ENCODE measurements around the gene HMG20A. TPM values are rescaled to one million over a fixed set of nuclear protein-coding genes. Genes with fewer than 3 reads are reported as not detected.

The HMG20A gene
- total and polyA plus RNA-seq, 2 experiments from 2014 or later, result 17.8 to 57.8 TPM

DNA sequence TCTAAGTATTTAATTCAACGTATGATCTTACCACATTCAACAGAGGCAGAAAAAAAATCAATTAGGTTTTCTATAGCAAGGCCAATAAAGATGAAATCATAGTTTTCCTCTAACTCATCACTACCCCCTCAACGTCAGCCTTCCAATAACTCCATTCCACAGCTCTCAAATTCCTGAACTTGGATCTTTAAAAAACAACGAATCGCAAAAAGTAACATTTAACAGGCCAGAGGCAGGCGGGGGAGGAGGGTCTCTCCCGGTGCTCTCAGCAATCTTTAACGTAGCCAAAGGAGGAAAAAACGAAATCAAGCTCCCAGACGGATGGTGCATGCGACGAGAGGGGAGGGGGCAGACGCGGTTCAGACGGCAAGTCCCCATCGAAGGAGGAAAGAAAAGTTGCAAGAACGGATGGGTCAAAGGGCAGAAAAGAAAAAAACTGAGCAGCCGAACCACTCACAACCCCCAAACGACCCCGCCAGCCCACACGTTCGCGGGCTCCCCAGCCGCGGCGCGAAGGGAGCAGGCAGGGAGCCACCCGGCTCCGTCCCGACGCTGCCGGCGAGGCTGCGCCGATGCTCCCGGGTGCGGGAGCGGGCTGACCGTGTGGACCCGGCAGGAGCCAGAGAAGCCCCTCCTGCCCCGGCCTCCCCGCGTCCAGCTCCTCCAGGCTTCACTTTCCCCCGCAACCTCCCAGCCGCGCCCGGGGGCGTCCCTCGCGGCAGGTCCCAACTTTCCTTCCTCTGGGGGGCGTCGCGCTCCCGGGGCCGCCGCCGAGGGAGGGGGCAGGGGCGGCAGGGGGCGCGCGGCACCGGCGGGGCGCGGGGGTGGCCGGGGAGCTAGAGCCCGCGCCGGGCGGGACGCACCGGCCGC, 1.5 kb upstream of the HMG20A start:
- H3K4me1 Mint-ChIP-seq, result peaks cover 38% of the 10 kb centered on the region
- DNase-seq (ENCODE audit: low spot score), result peak; percentile 70
- peak overlapping the region; percentile 89 for H3K4me2 ChIP-seq
- peaks cover 17% of the 10 kb centered on the region for H3K27me3 ChIP-seq (ENCODE audit: insufficient read depth)
- H3K4me3 ChIP-seq, result peak overlapping the region; percentile 63
- H4K20me1 ChIP-seq (replicated peaks; ENCODE audit: insufficient read depth), result peaks cover 20% of the 10 kb centered on the region; the same call in 1 of the 2 replicates
- no peak overlapping the region for H2AFZ ChIP-seq
- H3K79me2 ChIP-seq (replicated peaks; ENCODE audit: insufficient read depth), result peaks cover 80% of the 10 kb centered on the region
- no peak overlapping the region for H3K27ac ChIP-seq (ENCODE audit: low read depth)
- peaks cover 3% of the 10 kb centered on the region; the same call in 1 of the 3 replicates for H3K36me3 Mint-ChIP-seq (ENCODE audit: low read depth)
- no peaks in the 10 kb centered on the region; the same call in 2 of the 3 replicates for H3K9me3 Mint-ChIP-seq
- H3K9me2 ChIP-seq (ENCODE audit: insufficient read depth), result no peaks in the 10 kb centered on the region
- H3K27me3 Mint-ChIP-seq (ENCODE audit: insufficient read depth, low read depth, poor library complexity), result peaks cover 11% of the 10 kb centered on the region
- no peaks in the 10 kb centered on the region for H3F3A ChIP-seq (replicated peaks; ENCODE audit: low read depth)
- peaks cover 49% of the 10 kb centered on the region for H3K4me1 ChIP-seq (ENCODE audit: insufficient read depth)
- H3K36me3 ChIP-seq (ENCODE audit: insufficient read depth), result no peaks in the 10 kb centered on the region
- ATAC-seq, result peak; percentile 20
- H3K27ac Mint-ChIP-seq, result peak overlapping the region; percentile 68
- TF ChIP-seq, protein P1, sequence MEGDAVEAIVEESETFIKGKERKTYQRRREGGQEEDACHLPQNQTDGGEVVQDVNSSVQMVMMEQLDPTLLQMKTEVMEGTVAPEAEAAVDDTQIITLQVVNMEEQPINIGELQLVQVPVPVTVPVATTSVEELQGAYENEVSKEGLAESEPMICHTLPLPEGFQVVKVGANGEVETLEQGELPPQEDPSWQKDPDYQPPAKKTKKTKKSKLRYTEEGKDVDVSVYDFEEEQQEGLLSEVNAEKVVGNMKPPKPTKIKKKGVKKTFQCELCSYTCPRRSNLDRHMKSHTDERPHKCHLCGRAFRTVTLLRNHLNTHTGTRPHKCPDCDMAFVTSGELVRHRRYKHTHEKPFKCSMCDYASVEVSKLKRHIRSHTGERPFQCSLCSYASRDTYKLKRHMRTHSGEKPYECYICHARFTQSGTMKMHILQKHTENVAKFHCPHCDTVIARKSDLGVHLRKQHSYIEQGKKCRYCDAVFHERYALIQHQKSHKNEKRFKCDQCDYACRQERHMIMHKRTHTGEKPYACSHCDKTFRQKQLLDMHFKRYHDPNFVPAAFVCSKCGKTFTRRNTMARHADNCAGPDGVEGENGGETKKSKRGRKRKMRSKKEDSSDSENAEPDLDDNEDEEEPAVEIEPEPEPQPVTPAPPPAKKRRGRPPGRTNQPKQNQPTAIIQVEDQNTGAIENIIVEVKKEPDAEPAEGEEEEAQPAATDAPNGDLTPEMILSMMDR (conservative IDR thresholded peaks at IDR 0.05; ENCODE audit: low read depth in 2 of 2), result peak in 1 of 2 experiments; percentile 52; a peak in 2 of 4 replicates
- TF ChIP-seq JUNB (IDR thresholded peaks at IDR 0.05; ENCODE audit: unreplicated experiment), result no peak
- peak overlapping the region; percentile 93 for H3K4me3 Mint-ChIP-seq

DNA sequence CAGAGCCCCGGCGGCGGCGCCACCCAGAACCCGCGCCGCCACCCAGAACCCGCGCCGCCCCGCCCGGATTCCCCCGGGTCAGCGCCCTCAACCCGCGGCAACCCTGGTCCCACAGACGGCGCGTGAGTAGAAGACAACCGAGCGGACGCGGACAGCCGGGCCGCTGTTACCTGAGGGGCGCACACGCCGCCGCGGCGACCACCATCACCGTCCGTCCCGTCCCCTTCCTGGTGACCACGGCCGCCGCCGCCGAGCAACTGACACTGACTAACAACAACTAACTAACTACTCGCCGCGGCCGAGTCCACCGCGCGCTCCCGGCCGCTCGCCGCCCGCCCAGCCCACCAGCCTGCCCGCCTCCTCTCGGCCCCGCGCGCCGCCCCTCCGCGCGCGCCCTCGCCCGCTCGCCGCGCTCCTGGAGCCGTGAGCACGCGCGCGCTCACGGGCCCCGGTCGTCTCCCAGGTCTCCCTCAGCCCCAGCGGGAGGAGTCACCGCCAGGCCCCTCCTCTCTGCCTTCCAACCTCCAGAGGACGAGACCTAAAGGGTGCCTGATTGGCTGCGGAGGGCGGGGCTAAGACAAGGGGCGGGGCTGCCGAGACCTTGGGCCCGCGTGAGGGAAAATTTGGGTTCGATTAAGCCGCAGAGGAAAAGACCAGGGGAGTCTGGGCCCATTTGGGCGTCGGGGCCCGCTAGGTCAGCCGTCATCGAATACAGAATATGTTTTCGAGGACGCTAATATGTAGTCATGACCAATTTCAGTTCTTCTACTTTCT, 665 bp upstream of the HMG20A start, which contains the start of gene PEAK1:
TSS of gene PEAK1 (minus strand) at position 269 of the 774 bp plus-strand sequence. CDS start 238,178 bp downstream, outside the sequence.
- Mint-ChIP-seq H3K27me3 (ENCODE audit: insufficient read depth, low read depth, poor library complexity) (peaks cover 11% of the 10 kb centered on the region), H3K4me3 (peak within 1 kb of the TSS; percentile 95), H3K27ac (peak within 1 kb of the TSS; percentile 99), H3K4me1 (peaks cover 46% of the 10 kb centered on the region), H3K36me3 (ENCODE audit: low read depth) (peaks cover 3% of the 10 kb centered on the region; the same call in 1 of the 3 replicates), H3K9me3 (no peaks in the 10 kb centered on the region; the same call in 2 of the 3 replicates)
- TF ChIP-seq POLR2AphosphoS5 (IDR thresholded peaks at IDR 0.05; ENCODE audit: low read depth) (peak; percentile 66), JUNB (IDR thresholded peaks at IDR 0.05; ENCODE audit: unreplicated experiment) (no peak)
- DNase-seq (ENCODE audit: low spot score), result peak; percentile 99
- Histone ChIP-seq H3K4me3 (peak within 1 kb of the TSS; percentile 63), H3K27ac (ENCODE audit: low read depth) (peak within 1 kb of the TSS; percentile 93), H4K20me1 (replicated peaks; ENCODE audit: insufficient read depth) (peaks cover 20% of the 10 kb centered on the region; the same call in 1 of the 2 replicates), H3K79me2 (replicated peaks; ENCODE audit: insufficient read depth) (peaks cover 80% of the 10 kb centered on the region), H3K27me3 (ENCODE audit: insufficient read depth) (peaks cover 17% of the 10 kb centered on the region), H3K36me3 (ENCODE audit: insufficient read depth) (no peaks in the 10 kb centered on the region), H3K4me1 (ENCODE audit: insufficient read depth) (peaks cover 52% of the 10 kb centered on the region), H3K9me2 (ENCODE audit: insufficient read depth) (no peaks in the 10 kb centered on the region), H3F3A (replicated peaks; ENCODE audit: low read depth) (no peaks in the 10 kb centered on the region), H3K4me2 (peak within 1 kb of the TSS; percentile 90), H2AFZ (peak within 1 kb of the TSS; percentile 28)
- ATAC-seq, result peak; percentile 89

DNA sequence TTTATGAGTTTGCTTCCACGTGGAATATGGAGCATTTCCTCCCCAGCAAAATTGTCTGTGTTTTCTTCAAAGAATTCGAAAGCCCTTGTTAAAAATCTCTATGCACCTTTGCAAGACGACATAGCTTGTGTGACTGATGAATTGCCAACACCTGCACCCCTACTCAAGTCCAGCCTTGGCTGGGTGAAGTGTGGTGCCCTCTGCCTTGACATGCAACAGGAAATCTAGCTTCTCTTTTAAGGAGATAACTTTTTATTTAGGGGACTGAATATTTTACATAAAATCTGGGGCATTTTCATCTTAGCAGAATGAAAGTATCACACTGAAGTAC, 647 bp downstream of the HMG20A start:
- no peaks in the 10 kb centered on the region for H3K9me2 ChIP-seq (ENCODE audit: insufficient read depth)
- peak overlapping the region; percentile 99 for H3K27ac Mint-ChIP-seq
- H3K27me3 ChIP-seq (ENCODE audit: insufficient read depth), result peaks cover 17% of the 10 kb centered on the region
- DNase-seq (ENCODE audit: low spot score) (peak; percentile 40), ATAC-seq (no peak)
- no peaks in the 10 kb centered on the region for H3F3A ChIP-seq (replicated peaks; ENCODE audit: low read depth)
- H3K36me3 ChIP-seq (ENCODE audit: insufficient read depth), result no peaks in the 10 kb centered on the region
- no peaks in the 10 kb centered on the region; the same call in 2 of the 3 replicates for H3K9me3 Mint-ChIP-seq
- H2AFZ ChIP-seq, result no peak overlapping the region; the same call in 1 of the 2 replicates
- peaks cover 81% of the 10 kb centered on the region for H3K79me2 ChIP-seq (replicated peaks; ENCODE audit: insufficient read depth)
- peak overlapping the region; percentile 93 for H3K27ac ChIP-seq (ENCODE audit: low read depth)
- H3K27me3 Mint-ChIP-seq (ENCODE audit: insufficient read depth, low read depth, poor library complexity), result peaks cover 11% of the 10 kb centered on the region
- H3K4me3 ChIP-seq, result peak overlapping the region; percentile 63
- H3K4me3 Mint-ChIP-seq, result peak overlapping the region; percentile 95
- H3K4me2 ChIP-seq, result peak overlapping the region; percentile 90
- peaks cover 3% of the 10 kb centered on the region; the same call in 1 of the 3 replicates for H3K36me3 Mint-ChIP-seq (ENCODE audit: low read depth)
- peaks cover 48% of the 10 kb centered on the region for H3K4me1 Mint-ChIP-seq
- H3K4me1 ChIP-seq (ENCODE audit: insufficient read depth), result peaks cover 41% of the 10 kb centered on the region
- H4K20me1 ChIP-seq (replicated peaks; ENCODE audit: insufficient read depth), result peaks cover 19% of the 10 kb centered on the region; the same call in 1 of the 2 replicates
- no peak for TF ChIP-seq ZNF114 (CRISPR knock-in tag; IDR thresholded peaks at IDR 0.05)
- TF ChIP-seq ZNF331 (CRISPR knock-in tag; IDR thresholded peaks at IDR 0.05; ENCODE audit: low read depth), result no peak
- TF ChIP-seq, protein P2, sequence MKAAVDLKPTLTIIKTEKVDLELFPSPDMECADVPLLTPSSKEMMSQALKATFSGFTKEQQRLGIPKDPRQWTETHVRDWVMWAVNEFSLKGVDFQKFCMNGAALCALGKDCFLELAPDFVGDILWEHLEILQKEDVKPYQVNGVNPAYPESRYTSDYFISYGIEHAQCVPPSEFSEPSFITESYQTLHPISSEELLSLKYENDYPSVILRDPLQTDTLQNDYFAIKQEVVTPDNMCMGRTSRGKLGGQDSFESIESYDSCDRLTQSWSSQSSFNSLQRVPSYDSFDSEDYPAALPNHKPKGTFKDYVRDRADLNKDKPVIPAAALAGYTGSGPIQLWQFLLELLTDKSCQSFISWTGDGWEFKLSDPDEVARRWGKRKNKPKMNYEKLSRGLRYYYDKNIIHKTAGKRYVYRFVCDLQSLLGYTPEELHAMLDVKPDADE (IDR thresholded peaks at IDR 0.05), result no peak
- TF ChIP-seq, protein P1 (conservative IDR thresholded peaks at IDR 0.05; ENCODE audit: low read depth in 2 of 2), result no peak

Measured in GM23338 (cell line).